OCI-LY1 (cell line): ENCODE measurements around the gene NFIA.

Experiments
- CTCF ChIP-seq: fragments of 200-600 bp; sonication (generic), shearing (Covaris generic); IDR thresholded peaks from 2 replicates; pipeline ENCODE4 v1.5.1; 2017; ENCODE audit warnings: mild to moderate bottlenecking, antibody characterized with exemption, low read length, moderate library complexity, mixed read lengths
- EZH2 ChIP-seq: fragments of 200-600 bp; sonication (generic), shearing (Covaris generic); IDR thresholded peaks from 2 replicates; pipeline ENCODE4 v1.8.0; 2017; ENCODE audit warnings: borderline replicate concordance, mixed run types, mild to moderate bottlenecking, antibody characterized with exemption, low read length, moderate library complexity, mixed read lengths

GRCh38 chr1:61338899-61339298 lies 256.5 kb downstream of the NFIA start:
- TF ChIP-seq CTCF (no peak), EZH2 (no peak)
